Subcutaneous abdominal adipose tissue (tissue), 5 donors: Measurements from ENCODE around the gene PPP3CA.

Source experiments
- H3K27ac ChIP-seq: one replicate; pipeline ENCODE4 v1.7.0; 2013; ENCODE audit warnings: low read depth, mild to moderate bottlenecking, inconsistent platforms, low read length, moderate library complexity
- H3K27me3 ChIP-seq, 5 donors: one replicate each; pipeline ENCODE4 v1.7.0; 2013; ENCODE audit warnings: low read length in 5 of 5, inconsistent platforms in 1 of 5; ENCODE audit not compliant: control insufficient read depth in 5 of 5, insufficient read depth in 4 of 5
- H3K36me3 ChIP-seq, 5 donors: one replicate each; pipeline ENCODE4 v1.7.0; 2013; ENCODE audit warnings: low read length in 5 of 5; ENCODE audit not compliant: control insufficient read depth in 5 of 5, insufficient read depth in 5 of 5
- H3K4me1 ChIP-seq, 5 donors: one replicate each; pipeline ENCODE4 v1.7.0; 2013; ENCODE audit warnings: low read length in 5 of 5, mild to moderate bottlenecking in 3 of 5, moderate library complexity in 1 of 5; ENCODE audit not compliant: control insufficient read depth in 5 of 5, insufficient read depth in 5 of 5
- H3K4me3 ChIP-seq, 5 donors: one replicate each; pipeline ENCODE4 v1.7.0; 2013; ENCODE audit warnings: low read length in 5 of 5, low read depth in 1 of 5
- H3K9ac ChIP-seq, 5 donors: one replicate each; pipeline ENCODE4 v1.7.0; 2013; ENCODE audit warnings: low read length in 5 of 5, mild to moderate bottlenecking in 4 of 5, moderate library complexity in 3 of 5
- H3K9me3 ChIP-seq, 5 donors: one replicate each; pipeline ENCODE4 v1.7.0; 2013; ENCODE audit warnings: low read length in 5 of 5; ENCODE audit not compliant: control insufficient read depth in 5 of 5
- donor health status: healthy.
- donor health status: healthy.
- donor health status: healthy.
- donor health status: healthy.
- donor health status: healthy.

PPP3CA gene

GRCh38 chr4:101229116-101229515, 118.2 kb downstream of the PPP3CA start:
- Histone ChIP-seq H3K9ac (no peak overlapping the region), H3K4me3 (no peak overlapping the region), H3K36me3 (no peaks in the 10 kb centered on the region), H3K9me3 (no peaks in the 10 kb centered on the region), H3K27ac (no peak overlapping the region), H3K4me1 (peaks cover 0 to 11% (median 9%) of the 10 kb centered on the region in 5 donors), H3K27me3 (no peaks in the 10 kb centered on the region)

- Histone ChIP-seq H3K27ac (no peak overlapping the region), H3K9me3 (no peaks in the 10 kb centered on the region), H3K36me3 (no peaks in the 10 kb centered on the region), H3K9ac (no peak overlapping the region), H3K4me1 (peaks cover 0 to 16% (median 14%) of the 10 kb centered on the region in 5 donors), H3K4me3 (no peak overlapping the region), H3K27me3 (no peaks in the 10 kb centered on the region)
Observed at GRCh38 chr4:101227715-101228114, 119.6 kb downstream of the PPP3CA start.

- H3K4me1 ChIP-seq: peaks cover 0 to 29% (median 19%) of the 10 kb centered on the region in 5 donors
- H3K4me3 ChIP-seq: no peak overlapping the region
- no peaks in the 10 kb centered on the region for H3K36me3 ChIP-seq
- no peaks in the 10 kb centered on the region for H3K9me3 ChIP-seq
- no peaks in the 10 kb centered on the region for H3K27me3 ChIP-seq
- H3K9ac ChIP-seq: no peak overlapping the region
- no peak overlapping the region for H3K27ac ChIP-seq
Observed at GRCh38 chr4:101224358-101225218, 122.7 kb downstream of the PPP3CA start.

GRCh38 chr4:101222156-101222845, 125.0 kb downstream of the PPP3CA start:
- H3K27ac ChIP-seq: no peak overlapping the region
- H3K4me3 ChIP-seq: no peak overlapping the region
- no peaks in the 10 kb centered on the region for H3K9me3 ChIP-seq
- H3K36me3 ChIP-seq: no peaks in the 10 kb centered on the region
- no peaks in the 10 kb centered on the region for H3K27me3 ChIP-seq
- no peak overlapping the region for H3K9ac ChIP-seq
- H3K4me1 ChIP-seq: peaks cover 0 to 40% (median 30%) of the 10 kb centered on the region in 5 donors

GRCh38 chr4:101221294-101221693, 126.0 kb downstream of the PPP3CA start:
- peaks cover 0 to 40% (median 30%) of the 10 kb centered on the region in 5 donors for H3K4me1 ChIP-seq
- H3K9ac ChIP-seq: no peak overlapping the region

GRCh38 chr4:101218894-101219293, 128.4 kb downstream of the PPP3CA start:
- Histone ChIP-seq H3K27me3 (no peaks in the 10 kb centered on the region), H3K9me3 (no peaks in the 10 kb centered on the region), H3K36me3 (no peaks in the 10 kb centered on the region), H3K4me1 (peaks cover 0 to 34% (median 27%) of the 10 kb centered on the region in 5 donors), H3K9ac (no peak overlapping the region), H3K27ac (peak overlapping the region; percentile 14), H3K4me3 (no peak overlapping the region)

More at GRCh38 chr4:101221294-101221693, 126.0 kb downstream of the PPP3CA start:
- H3K9me3 ChIP-seq: no peaks in the 10 kb centered on the region
- H3K27me3 ChIP-seq: no peaks in the 10 kb centered on the region
- H3K4me3 ChIP-seq: no peak overlapping the region
- H3K27ac ChIP-seq: peak overlapping the region; percentile 27
- no peaks in the 10 kb centered on the region for H3K36me3 ChIP-seq

- Histone ChIP-seq H3K27ac (peak overlapping the region; percentile 24), H3K9me3 (no peaks in the 10 kb centered on the region), H3K27me3 (no peaks in the 10 kb centered on the region), H3K4me3 (no peak overlapping the region), H3K9ac (peak overlapping the region in 1 of 5 donors; percentile 41), H3K4me1 (peaks cover 0 to 32% (median 27%) of the 10 kb centered on the region in 5 donors), H3K36me3 (no peaks in the 10 kb centered on the region)
Observed at GRCh38 chr4:101218346-101218745, 129.0 kb downstream of the PPP3CA start.

GRCh38 chr4:101217353-101218031, 129.8 kb downstream of the PPP3CA start:
- Histone ChIP-seq H3K27me3 (no peaks in the 10 kb centered on the region), H3K4me1 (peaks cover 0 to 27% (median 23%) of the 10 kb centered on the region in 5 donors), H3K4me3 (no peak overlapping the region), H3K9me3 (no peaks in the 10 kb centered on the region), H3K36me3 (no peaks in the 10 kb centered on the region), H3K27ac (peak overlapping the region; percentile 24), H3K9ac (no peak overlapping the region)

- H3K27ac ChIP-seq: no peak overlapping the region
- no peaks in the 10 kb centered on the region for H3K36me3 ChIP-seq
- H3K4me1 ChIP-seq: no peaks in the 10 kb centered on the region
- no peaks in the 10 kb centered on the region for H3K27me3 ChIP-seq
- H3K9me3 ChIP-seq: no peaks in the 10 kb centered on the region
- H3K9ac ChIP-seq: no peak overlapping the region
- H3K4me3 ChIP-seq: no peak overlapping the region
Observed at GRCh38 chr4:101211146-101211553, 136.2 kb downstream of the PPP3CA start.
